GM12878 (cell line): ENCODE results near the gene SYNGR1. TPM values are rescaled to one million over a fixed set of nuclear protein-coding genes. Genes with fewer than 3 reads are reported as not detected.

Experiments
- ATAC-seq: fragments of 200-7000 bp; cut with Tn5 transposase; 3 replicates; pipeline ENCODE4 v1.9.1; 2020; ENCODE audit warnings: mild to moderate bottlenecking, moderate library complexity
- BruUV-seq: library from RNA; stranded (reverse); fragments of 400-500 nt; replicated peaks from 2 replicates; lab custom pipeline; 2021; lab: Mats Ljungman, UMichigan
- CTCF ChIA-PET: fragments of 300-600 bp; sonication (Branson Sonifier 250); formaldehyde crosslinking; extraction: SDS; loops from one replicate; lab custom pipeline; 2021; ENCODE audit warnings: inconsistent platforms; lab: Yijun Ruan, JAX
- POLR2A ChIA-PET: fragments of 350-600 bp; formaldehyde crosslinking; extraction: SDS; loops from one replicate; lab custom pipeline; 2021; ENCODE audit warnings: inconsistent platforms; lab: Charles Lee
- RAD21 ChIA-PET: fragments of 300-600 bp; sonication (Branson Sonifier 250); formaldehyde crosslinking; loops from one replicate; lab custom pipeline; 2023; ENCODE audit warnings: antibody characterized with exemption; ENCODE audit not compliant: unreplicated experiment; lab: Charles Lee
- SMC1A ChIA-PET: fragments of 300-600 bp; sonication (Branson Sonifier 250); formaldehyde crosslinking; loops from one replicate; lab custom pipeline; 2023; ENCODE audit not compliant: unreplicated experiment, uncharacterized antibody; lab: Charles Lee
- DNase-seq: peaks from one replicate; pipeline ENCODE4 v3.0.0-alpha.2; 2011; ENCODE audit warnings: low read depth, low spot score
- FAIRE-seq: peaks from 3 replicates; lab custom pipeline; 2011; peaks lifted over from hg19 to GRCh38; lab: Jason Lieb, UNC
- H2AFZ ChIP-seq: 2 replicates; pipeline ENCODE4 v1.6.0; 2011; ENCODE audit warnings: low read depth, low read length, control low read depth; ENCODE audit not compliant: control insufficient read depth
- H3K27ac ChIP-seq: 2 replicates; pipeline ENCODE4 v1.5.1; 2011; ENCODE audit warnings: control low read depth; ENCODE audit not compliant: control insufficient read depth, insufficient read depth
- H3K27me3 ChIP-seq, 2 experiments: replicated peaks in 1 of 2; 2 replicates each; pipeline versions ENCODE4 v1.6.0 to v1.6.1; 2011; ENCODE audit warnings: low read length in 1 of 2; ENCODE audit not compliant: control insufficient read depth in 2 of 2, insufficient read depth in 2 of 2
- H3K36me3 ChIP-seq, 2 experiments: 2 replicates each; pipeline ENCODE4 v1.5.1; 2011; ENCODE audit warnings: low read length in 1 of 2; ENCODE audit not compliant: control insufficient read depth in 2 of 2, insufficient read depth in 2 of 2
- H3K4me1 ChIP-seq: 2 replicates; pipeline ENCODE4 v1.6.1; 2011; ENCODE audit warnings: mild to moderate bottlenecking, low read length, moderate library complexity, mixed read lengths; ENCODE audit not compliant: control insufficient read depth, insufficient read depth
- H3K4me2 ChIP-seq: 2 replicates; pipeline ENCODE4 v1.6.0; 2011; ENCODE audit warnings: control low read depth; ENCODE audit not compliant: control insufficient read depth, insufficient read depth
- H3K4me3 ChIP-seq: fragments of 200-600 bp; sonication (generic); 2 replicates; pipeline ENCODE4 v1.5.1; 2016
- H3K79me2 ChIP-seq: 2 replicates; pipeline ENCODE4 v1.6.0; 2011; ENCODE audit warnings: low read length; ENCODE audit not compliant: control insufficient read depth, insufficient read depth
- H3K9ac ChIP-seq: 2 replicates; pipeline ENCODE4 v1.8.0; 2011; ENCODE audit warnings: low read length, control low read depth, mixed read lengths; ENCODE audit not compliant: control insufficient read depth, insufficient read depth
- H3K9me3 ChIP-seq: replicated peaks from 3 replicates; pipeline ENCODE4 v1.5.1; 2011; ENCODE audit warnings: mild to moderate bottlenecking, low read length; ENCODE audit not compliant: control insufficient read depth, insufficient read depth
- H4K20me1 ChIP-seq: 2 replicates; pipeline ENCODE4 v1.6.0; 2011; ENCODE audit not compliant: control insufficient read depth, insufficient read depth
- BCL11A ChIP-seq: IDR thresholded peaks from 2 replicates; pipeline ENCODE4 v1.6.1; 2011; ENCODE audit warnings: low read depth, low read length
- CREB1 ChIP-seq: IDR thresholded peaks from 2 replicates; pipeline ENCODE4 v1.6.1; 2012; ENCODE audit warnings: low read depth, mild to moderate bottlenecking, inconsistent platforms
- ESRRA ChIP-seq: IDR thresholded peaks from 2 replicates; pipeline ENCODE4 v1.6.1; 2012; ENCODE audit warnings: mild to moderate bottlenecking, low read length, improper control_type of control experiment
- HDAC2 ChIP-seq: fragments of 200-600 bp; sonication (generic); IDR thresholded peaks from 2 replicates; pipeline ENCODE4 v1.6.1; 2017
- NR2C2 ChIP-seq: IDR thresholded peaks from 2 replicates; pipeline ENCODE4 v1.6.1; 2011; ENCODE audit warnings: borderline replicate concordance, low read depth; ENCODE audit not compliant: control insufficient read depth, insufficient read length
- POLR2A ChIP-seq: IDR thresholded peaks from 2 replicates; pipeline ENCODE4 v1.6.1; 2011; ENCODE audit warnings: low read depth, mild to moderate bottlenecking, low read length
- RCOR1 ChIP-seq: conservative IDR thresholded peaks from 2 replicates; pipeline ENCODE4 v1.6.1; 2012; ENCODE audit warnings: low read depth, low read length, improper control_type of control experiment
- SIX5 ChIP-seq: IDR thresholded peaks from 2 replicates; pipeline ENCODE4 v1.6.1; 2011; ENCODE audit warnings: mild to moderate bottlenecking, low read depth, low read length, moderate library complexity; ENCODE audit not compliant: severe bottlenecking
- STAT1 ChIP-seq: fragments of 450-650 bp; conservative IDR thresholded peaks from 2 replicates; pipeline ENCODE4 v1.6.1; 2014; ENCODE audit warnings: antibody characterized with exemption, mild to moderate bottlenecking
- ZNF274 ChIP-seq: IDR thresholded peaks from one replicate; pipeline ENCODE4 v1.8.0; 2011; ENCODE audit not compliant: insufficient read length, insufficient read depth
- ZNF622 ChIP-seq: fragments of 450-650 bp; IDR thresholded peaks from 2 replicates; pipeline ENCODE4 v1.6.1; 2017; ENCODE audit warnings: mild to moderate bottlenecking, inconsistent platforms
- WGBS: methylation state at CpG from one replicate; pipeline ENCODE4 v1.1.6; 2016; ENCODE audit warnings: low lambda C conversion rate; ENCODE audit not compliant: insufficient replicate concordance, insufficient coverage; ENCODE audit errors: missing lambda C conversion rate; 5-methylcytosine and 5-hydroxymethylcytosine counted together
- in situ Hi-C: fragments of 300-500 bp; cut with MboI; formaldehyde crosslinking; loops from 9 replicates; pipeline ENCODE4 v1.14.3; 2018; ENCODE audit warnings: mixed read lengths
- intact Hi-C: fragments of 100-400 bp; cut with micrococcal nuclease; formaldehyde crosslinking; loops from one replicate; pipeline ENCODE4 v1.14.2; 2022; ENCODE audit not compliant: unreplicated experiment
- polyA plus RNA-seq, 11 experiments: library from polyadenylated mRNA; depleted of rRNA in 4 of 11; unstranded in 6 of 11; stranded (reverse) in 5 of 11; fragments of >200 nt; fragmentation: Nextera tagmentation in 4 of 11; fragmentation: Illumina TruSeq in 1 of 11; extraction: Ambion mirVana in 4 of 11; extraction: Trizol in 1 of 11; gene quantifications; 1 replicate in 1 of 11; 2 replicates in 10 of 11; pipeline versions ENCODE4 v1.2.1 to v1.2.3, GENCODE V29; 2011 to 2016; ENCODE audit warnings: inconsistent platforms in 2 of 11, missing spikeins in 2 of 11, low read depth in 1 of 11
- total RNA-seq, 4 experiments: library from RNA; depleted of rRNA in 3 of 4; stranded (reverse); fragments of >200 nt in 3 of 4; fragmentation: Illumina TruSeq in 1 of 4; extraction: Trizol in 1 of 4; gene quantifications; 2 replicates each; pipeline versions ENCODE4 v1.2.1 to v1.2.3, GENCODE V29; 2013 to 2021
- TF ChIP-seq, protein P1 (sequence below): fragments of 150-350 bp; IDR thresholded peaks from 2 replicates; pipeline ENCODE4 v1.6.1; 2016; ENCODE audit warnings: low read depth, low read length
- TF ChIP-seq, protein P2 (sequence below): fragments of 450-650 bp; IDR thresholded peaks from 2 replicates; pipeline ENCODE4 v1.6.1; 2014; ENCODE audit warnings: mild to moderate bottlenecking
- TF ChIP-seq, protein P3 (sequence below): fragments of 450-650 bp; IDR thresholded peaks from 2 replicates; pipeline ENCODE4 v1.6.1; 2017; ENCODE audit warnings: mild to moderate bottlenecking, moderate library complexity

The SYNGR1 gene
- total and polyA plus RNA-seq, 10 of the 15 experiments (the other 5 are each of a cell fraction or from before 2014, with no cell fraction given): 0.87 to 9.2 (median 3.5) TPM

DNA sequence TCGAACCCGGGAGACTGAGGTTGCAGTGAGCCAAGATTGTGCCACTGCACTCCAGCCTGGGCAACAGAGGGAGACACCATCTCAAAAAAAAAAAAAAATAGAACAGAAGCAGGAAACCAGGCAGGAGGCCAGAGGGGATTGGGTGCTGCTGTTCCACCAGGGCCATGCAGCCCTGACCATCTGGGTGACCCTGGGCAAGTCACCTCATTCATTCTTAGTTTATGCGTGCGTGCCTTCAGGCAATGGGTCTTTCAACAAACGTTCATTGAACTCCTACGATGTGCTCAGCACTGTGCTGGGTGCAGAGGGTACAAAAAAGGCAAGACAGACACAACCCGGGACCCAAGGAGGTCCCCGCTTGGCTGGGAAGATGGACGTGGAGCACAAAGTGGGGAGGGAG, 48.7 kb upstream of the SYNGR1 start:
- Histone ChIP-seq H3K79me2 (no peaks in the 10 kb centered on the region), H3K4me3 (no peak overlapping the region), H3K9ac (no peak overlapping the region), H3K4me2 (no peak overlapping the region), H3K27me3 (no peaks in the 10 kb centered on the region), H3K4me1 (peaks cover 21% of the 10 kb centered on the region), H3K27ac (no peak overlapping the region), H3K36me3 (no peaks in the 10 kb centered on the region), H2AFZ (no peak overlapping the region), H3K9me3 (no peaks in the 10 kb centered on the region), H4K20me1 (no peaks in the 10 kb centered on the region)
- ATAC-seq: no peak
- ChIA-PET POLR2A (no interaction called here), SMC1A (no interaction called here), RAD21 (interaction anchor here (1.9 kb wide), 1 partner anchor 130 kb away, joined by 9 read pairs; no protein-coding TSS in a partner anchor), CTCF (interaction anchor here (1.1 to 4.2 kb wide), 4 partner anchors 10 to 130 kb away, joined by 3 to 16 read pairs (median 3); no protein-coding TSS in a partner anchor)
- in situ Hi-C loops: no loop called here
- no peak for FAIRE-seq
- TF ChIP-seq CREB1 (no peak), NR2C2 (no peak), POLR2A (no peak), ZNF622 (no peak), BCL11A (no peak), STAT1 (no peak), ESRRA (no peak), ZNF274 (no peak), SIX5 (no peak), RCOR1 (no peak), HDAC2 (no peak)
- TF ChIP-seq, protein P1, sequence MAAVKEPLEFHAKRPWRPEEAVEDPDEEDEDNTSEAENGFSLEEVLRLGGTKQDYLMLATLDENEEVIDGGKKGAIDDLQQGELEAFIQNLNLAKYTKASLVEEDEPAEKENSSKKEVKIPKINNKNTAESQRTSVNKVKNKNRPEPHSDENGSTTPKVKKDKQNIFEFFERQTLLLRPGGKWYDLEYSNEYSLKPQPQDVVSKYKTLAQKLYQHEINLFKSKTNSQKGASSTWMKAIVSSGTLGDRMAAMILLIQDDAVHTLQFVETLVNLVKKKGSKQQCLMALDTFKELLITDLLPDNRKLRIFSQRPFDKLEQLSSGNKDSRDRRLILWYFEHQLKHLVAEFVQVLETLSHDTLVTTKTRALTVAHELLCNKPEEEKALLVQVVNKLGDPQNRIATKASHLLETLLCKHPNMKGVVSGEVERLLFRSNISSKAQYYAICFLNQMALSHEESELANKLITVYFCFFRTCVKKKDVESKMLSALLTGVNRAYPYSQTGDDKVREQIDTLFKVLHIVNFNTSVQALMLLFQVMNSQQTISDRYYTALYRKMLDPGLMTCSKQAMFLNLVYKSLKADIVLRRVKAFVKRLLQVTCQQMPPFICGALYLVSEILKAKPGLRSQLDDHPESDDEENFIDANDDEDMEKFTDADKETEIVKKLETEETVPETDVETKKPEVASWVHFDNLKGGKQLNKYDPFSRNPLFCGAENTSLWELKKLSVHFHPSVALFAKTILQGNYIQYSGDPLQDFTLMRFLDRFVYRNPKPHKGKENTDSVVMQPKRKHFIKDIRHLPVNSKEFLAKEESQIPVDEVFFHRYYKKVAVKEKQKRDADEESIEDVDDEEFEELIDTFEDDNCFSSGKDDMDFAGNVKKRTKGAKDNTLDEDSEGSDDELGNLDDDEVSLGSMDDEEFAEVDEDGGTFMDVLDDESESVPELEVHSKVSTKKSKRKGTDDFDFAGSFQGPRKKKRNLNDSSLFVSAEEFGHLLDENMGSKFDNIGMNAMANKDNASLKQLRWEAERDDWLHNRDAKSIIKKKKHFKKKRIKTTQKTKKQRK: no peak
- TF ChIP-seq, protein P2, sequence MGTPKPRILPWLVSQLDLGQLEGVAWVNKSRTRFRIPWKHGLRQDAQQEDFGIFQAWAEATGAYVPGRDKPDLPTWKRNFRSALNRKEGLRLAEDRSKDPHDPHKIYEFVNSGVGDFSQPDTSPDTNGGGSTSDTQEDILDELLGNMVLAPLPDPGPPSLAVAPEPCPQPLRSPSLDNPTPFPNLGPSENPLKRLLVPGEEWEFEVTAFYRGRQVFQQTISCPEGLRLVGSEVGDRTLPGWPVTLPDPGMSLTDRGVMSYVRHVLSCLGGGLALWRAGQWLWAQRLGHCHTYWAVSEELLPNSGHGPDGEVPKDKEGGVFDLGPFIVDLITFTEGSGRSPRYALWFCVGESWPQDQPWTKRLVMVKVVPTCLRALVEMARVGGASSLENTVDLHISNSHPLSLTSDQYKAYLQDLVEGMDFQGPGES: no peak
- TF ChIP-seq, protein P3, sequence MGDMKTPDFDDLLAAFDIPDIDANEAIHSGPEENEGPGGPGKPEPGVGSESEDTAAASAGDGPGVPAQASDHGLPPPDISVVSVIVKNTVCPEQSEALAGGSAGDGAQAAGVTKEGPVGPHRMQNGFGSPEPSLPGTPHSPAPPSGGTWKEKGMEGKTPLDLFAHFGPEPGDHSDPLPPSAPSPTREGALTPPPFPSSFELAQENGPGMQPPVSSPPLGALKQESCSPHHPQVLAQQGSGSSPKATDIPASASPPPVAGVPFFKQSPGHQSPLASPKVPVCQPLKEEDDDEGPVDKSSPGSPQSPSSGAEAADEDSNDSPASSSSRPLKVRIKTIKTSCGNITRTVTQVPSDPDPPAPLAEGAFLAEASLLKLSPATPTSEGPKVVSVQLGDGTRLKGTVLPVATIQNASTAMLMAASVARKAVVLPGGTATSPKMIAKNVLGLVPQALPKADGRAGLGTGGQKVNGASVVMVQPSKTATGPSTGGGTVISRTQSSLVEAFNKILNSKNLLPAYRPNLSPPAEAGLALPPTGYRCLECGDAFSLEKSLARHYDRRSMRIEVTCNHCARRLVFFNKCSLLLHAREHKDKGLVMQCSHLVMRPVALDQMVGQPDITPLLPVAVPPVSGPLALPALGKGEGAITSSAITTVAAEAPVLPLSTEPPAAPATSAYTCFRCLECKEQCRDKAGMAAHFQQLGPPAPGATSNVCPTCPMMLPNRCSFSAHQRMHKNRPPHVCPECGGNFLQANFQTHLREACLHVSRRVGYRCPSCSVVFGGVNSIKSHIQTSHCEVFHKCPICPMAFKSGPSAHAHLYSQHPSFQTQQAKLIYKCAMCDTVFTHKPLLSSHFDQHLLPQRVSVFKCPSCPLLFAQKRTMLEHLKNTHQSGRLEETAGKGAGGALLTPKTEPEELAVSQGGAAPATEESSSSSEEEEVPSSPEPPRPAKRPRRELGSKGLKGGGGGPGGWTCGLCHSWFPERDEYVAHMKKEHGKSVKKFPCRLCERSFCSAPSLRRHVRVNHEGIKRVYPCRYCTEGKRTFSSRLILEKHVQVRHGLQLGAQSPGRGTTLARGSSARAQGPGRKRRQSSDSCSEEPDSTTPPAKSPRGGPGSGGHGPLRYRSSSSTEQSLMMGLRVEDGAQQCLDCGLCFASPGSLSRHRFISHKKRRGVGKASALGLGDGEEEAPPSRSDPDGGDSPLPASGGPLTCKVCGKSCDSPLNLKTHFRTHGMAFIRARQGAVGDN: no peak
- intact Hi-C loops: no loop called here
- 72% methylated on average over 9 of the region's 9 CpGs for WGBS
- BruUV-seq: no TSS peak
- no peak for DNase-seq
